ENCODE data around the gene PLP2.
A peak's percentile ranks its signal among the peaks of the same experiment; 100 is the strongest.

The PLP2 gene

GRCh38 chrX:49188468-49189076 is 16.9 kb downstream of the PLP2 start:
- no peak overlapping the region for H3K4me3 ChIP-seq (ENCODE audit: low read length)
- no peak for TF ChIP-seq ZNF274 (IDR thresholded peaks at IDR 0.05; ENCODE audit: low read depth, low read length)

DNA sequence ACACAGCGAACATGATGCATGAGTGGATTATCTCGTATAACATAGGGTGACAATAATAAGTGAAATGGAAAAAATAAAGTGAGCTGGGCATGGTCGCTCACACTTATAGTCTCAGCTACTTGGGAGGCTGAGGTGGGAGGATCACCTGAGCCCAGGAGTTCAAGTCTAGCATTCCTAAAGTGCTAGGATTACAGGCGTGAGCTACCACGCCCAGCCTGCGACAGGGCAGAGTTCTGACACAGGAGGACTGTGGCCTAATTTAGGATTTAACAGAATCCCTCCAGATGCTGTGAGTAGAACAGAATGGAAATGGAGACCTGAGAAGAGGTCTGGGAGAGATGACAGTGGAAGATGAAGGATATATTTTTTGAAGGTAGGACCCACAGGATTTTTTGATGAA is 17.9 kb downstream of the PLP2 start:
- TF ChIP-seq ZNF274 (IDR thresholded peaks at IDR 0.05; ENCODE audit: low read depth, low read length) = no peak
- peak overlapping the region; percentile 56; the same call in 1 of the 2 replicates for H3K4me3 ChIP-seq (ENCODE audit: low read length)

DNA sequence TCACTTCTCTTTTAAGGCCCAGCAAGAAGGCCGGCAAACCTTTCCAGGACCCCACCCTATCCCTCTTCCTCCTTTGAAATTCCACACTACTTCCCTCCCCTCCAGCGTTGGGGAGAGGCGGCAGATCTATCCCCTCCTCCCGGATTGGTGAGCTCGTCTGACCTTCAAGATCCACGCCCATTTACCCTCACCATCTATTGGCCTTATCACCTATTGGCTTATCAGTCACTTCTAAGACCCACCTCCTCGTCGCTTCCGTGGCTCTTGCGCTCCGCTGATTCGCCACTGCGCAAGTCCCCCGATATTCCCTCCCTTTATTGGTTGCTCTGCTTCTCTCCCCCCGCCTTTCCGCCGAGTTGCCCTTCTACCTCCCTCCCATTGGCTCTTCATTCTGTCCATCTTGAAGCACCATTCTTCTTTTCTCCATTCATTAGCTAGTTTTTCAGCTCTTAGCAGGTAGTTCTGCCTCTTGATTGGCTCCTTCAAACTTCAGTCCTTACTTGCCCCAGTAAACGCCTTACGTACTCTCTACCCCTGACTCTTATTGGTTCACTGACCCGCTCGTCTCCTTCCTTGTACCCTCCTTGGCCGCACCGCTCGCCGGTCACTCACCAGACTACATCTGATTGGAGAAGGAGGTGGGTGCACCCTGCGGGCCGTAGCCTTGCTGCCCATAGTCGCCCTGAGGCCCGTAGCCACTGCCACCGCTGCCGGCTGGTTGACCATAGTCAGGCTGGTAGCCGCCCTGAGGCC is 19.3 kb downstream of the PLP2 start:
- no peak for TF ChIP-seq ZNF274 (IDR thresholded peaks at IDR 0.05; ENCODE audit: low read depth, low read length)
- H3K4me3 ChIP-seq (ENCODE audit: low read length) = peak overlapping the region; percentile 61

GRCh38 chrX:49191574-49192011 is 19.9 kb downstream of the PLP2 start:
- peak overlapping the region; percentile 61 for H3K4me3 ChIP-seq (ENCODE audit: low read length)
- TF ChIP-seq ZNF274 (IDR thresholded peaks at IDR 0.05; ENCODE audit: low read depth, low read length) = no peak

DNA sequence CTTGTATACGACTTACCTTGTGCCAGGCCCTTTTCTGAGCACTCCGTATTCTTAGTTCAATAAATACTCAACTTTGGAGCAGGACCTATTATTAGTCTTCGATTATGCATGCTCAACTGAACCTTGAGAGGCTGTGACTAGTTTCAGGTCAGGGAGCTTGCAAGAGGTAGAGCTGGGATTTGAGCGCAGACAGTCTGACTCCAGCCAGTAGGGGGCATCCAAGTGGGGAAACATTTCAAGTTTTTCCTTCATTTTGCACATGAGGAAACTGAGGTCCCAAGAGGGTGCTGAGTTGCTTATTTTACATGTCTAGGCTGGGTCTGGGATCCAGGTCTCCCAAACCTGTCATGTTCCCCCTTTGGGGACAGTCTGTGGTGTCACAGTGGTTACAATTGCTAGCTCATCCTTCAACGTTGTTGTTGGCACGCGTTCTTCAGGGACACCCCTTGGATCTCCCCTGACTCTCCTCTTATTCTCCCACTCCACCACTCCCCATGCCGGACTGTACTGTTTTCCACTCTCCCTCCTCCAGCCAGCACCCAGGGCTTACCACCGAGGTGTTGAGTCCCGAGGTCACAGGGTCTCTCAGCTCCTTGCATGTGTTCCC is 21.1 kb downstream of the PLP2 start:
- H3K4me3 ChIP-seq (ENCODE audit: low read length) = no peak overlapping the region
- no peak for TF ChIP-seq ZNF274 (IDR thresholded peaks at IDR 0.05; ENCODE audit: low read depth, low read length)

- TF ChIP-seq ZNF274 (IDR thresholded peaks at IDR 0.05; ENCODE audit: low read depth, low read length) = no peak
- no peak overlapping the region for H3K4me3 ChIP-seq (ENCODE audit: low read length)
Measured at GRCh38 chrX:49193542-49193964, 21.9 kb downstream of the PLP2 start.

DNA sequence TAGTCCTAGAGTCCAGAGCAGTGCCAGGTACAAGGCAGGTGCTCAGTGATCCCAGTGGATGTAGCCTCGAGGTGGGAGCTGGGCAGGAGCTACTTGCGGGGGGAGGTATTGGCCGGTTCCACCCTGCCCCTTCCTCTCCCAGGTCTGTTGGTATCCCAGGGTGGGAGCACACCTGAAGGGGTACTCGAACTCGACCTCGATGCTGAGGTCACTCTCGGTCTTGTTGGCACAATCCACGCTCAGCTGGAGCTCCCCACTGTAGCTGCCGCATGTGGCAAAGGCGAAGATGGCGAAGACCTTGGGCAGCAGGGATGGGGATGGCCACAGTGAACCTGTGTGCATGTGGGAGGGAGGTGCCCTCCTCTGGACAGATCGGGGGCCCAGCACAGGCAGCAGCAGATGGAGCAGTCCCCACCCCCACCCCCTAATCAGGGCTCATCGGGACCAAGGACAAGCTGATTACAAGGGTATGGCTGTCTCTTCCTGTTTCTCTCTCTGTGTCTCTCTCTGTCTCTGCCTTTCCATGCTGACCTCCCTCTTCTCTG is 25.9 kb downstream of the PLP2 start:
- no peak for TF ChIP-seq ZNF274 (IDR thresholded peaks at IDR 0.05; ENCODE audit: low read depth, low read length)
- no peak overlapping the region for H3K4me3 ChIP-seq (ENCODE audit: low read length)

DNA sequence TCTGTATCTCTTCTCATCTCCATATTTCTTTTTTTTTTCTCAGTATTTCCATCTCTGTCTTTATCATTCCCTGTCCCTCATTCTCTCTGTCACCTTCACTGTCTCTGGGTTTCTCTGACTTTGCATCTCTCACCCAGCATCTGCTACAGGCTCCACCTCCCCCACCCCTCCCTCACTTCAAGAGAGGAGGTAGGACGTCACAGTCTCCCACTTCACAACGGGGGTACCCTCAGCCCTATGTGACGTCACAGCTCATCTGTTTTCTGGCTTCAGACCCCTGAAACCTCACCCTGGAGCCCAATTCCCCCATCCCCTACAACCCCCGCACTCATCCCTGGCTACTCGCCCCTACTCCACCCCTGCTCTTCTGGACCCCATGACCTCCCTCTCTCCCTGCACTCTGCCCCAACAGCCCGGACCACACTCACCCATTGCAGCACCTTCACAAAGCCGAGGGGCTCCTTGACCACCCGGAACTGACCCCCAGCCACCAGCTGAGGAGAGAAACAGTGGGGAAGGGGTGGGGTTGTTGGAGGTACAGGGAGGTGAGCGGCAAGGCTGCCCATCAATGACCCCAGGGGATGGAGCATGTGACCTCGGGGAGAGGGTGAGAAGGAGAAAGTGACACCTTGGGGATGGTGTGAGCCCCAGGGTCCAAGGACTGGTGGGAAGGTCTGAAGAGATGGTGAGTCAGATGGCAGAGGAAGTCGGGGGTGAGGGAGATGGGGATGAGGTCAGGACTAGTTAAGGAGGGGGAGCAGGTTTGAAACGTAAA is 27.0 kb downstream of the PLP2 start:
- no peak overlapping the region for H3K4me3 ChIP-seq (ENCODE audit: low read length)
- TF ChIP-seq ZNF274 (IDR thresholded peaks at IDR 0.05; ENCODE audit: low read depth, low read length) = no peak

DNA sequence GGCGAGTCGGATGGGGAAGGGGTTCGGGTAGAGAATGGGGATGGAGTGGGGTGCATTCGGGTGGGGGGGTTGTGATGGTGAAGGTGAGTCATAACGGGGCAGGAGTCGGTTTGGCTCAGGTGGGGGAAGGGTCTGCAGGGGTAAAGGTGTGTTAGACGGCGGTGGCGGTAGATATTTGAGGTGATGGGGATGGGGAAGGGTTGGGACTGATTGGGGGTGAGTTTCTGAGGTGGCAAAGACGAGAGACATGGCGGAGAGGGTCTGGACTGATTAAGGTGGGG is 27.6 kb downstream of the PLP2 start:
- no peak overlapping the region for H3K4me3 ChIP-seq (ENCODE audit: low read length)
- no peak for TF ChIP-seq ZNF274 (IDR thresholded peaks at IDR 0.05; ENCODE audit: low read depth, low read length)

DNA sequence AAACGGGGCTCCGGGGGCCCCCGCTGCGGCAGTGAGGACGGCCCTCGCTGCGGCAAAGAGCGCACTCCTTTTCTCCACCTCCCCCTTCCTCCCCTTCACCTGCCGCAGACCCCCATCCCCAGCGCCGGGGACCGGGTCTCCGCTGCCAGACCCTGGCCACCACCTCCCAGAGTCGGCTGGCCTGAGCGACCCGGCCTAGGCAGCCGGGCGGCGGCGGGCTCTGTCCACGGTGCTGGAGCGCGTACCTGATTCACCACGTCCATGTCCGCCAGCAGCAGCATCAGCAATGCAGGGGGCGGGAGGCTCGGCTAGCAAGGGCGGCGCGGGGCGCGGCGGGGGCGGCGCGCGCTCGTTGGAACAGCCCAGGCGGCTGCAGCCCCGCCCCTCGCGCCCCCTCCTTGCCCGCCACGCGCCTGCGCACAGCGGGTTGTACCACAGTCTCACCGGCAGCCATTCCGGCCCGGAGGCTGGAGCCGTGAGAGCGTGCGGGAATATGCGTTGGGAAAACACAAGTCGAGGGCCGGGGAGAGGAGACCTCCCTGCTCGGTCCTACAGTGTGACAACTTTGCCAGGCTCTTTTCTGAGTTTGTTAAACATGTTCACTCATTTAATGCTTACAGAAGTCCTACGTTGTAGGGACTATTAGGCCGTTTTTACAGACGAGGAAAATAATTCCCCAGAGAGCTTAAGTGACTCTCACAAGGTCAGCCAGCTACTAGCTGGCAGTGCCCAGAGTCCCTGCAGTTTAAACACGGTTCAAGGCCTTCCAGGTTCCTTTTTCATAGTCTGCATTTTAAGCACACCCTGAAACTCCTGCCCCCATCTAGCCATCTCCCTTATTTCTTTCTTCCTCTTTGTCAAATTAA is 28.4 kb downstream of the PLP2 start, which contains the start of gene SYP:
SYP (minus strand) TSS at position 288 of the 866 bp plus-strand sequence; CDS start at position 281, 7 bp downstream.
- H3K4me3 ChIP-seq (ENCODE audit: low read length) = peak within 1 kb of the TSS; percentile 7; the same call in 1 of the 2 replicates
- no peak for TF ChIP-seq ZNF274 (IDR thresholded peaks at IDR 0.05; ENCODE audit: low read depth, low read length)

DNA sequence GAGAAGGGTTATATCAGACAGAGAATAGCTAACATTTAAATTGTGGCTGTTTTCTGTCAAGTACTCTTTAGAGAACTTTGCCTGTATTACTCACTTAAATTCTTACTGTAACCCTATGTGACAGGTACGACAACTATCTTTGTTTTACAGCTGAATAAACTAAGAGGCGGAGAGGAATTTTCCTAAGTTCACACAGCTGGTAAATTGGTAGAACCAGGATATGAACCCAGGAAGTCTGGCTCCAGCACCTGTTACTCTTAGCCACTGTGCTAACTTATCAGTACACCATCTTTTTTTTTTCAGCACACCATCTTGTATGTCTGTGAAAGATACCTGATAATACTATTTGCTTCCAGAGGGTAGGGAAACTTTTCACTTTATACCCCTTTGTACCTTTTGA is 30.3 kb downstream of the PLP2 start:
- no peak overlapping the region for H3K4me3 ChIP-seq (ENCODE audit: low read length)
- no peak for TF ChIP-seq ZNF274 (IDR thresholded peaks at IDR 0.05; ENCODE audit: low read depth, low read length)

- no peak overlapping the region for H3K4me3 ChIP-seq (ENCODE audit: low read length)
- no peak for TF ChIP-seq ZNF274 (IDR thresholded peaks at IDR 0.05; ENCODE audit: low read depth, low read length)
Measured at GRCh38 chrX:49203536-49203935, 31.8 kb downstream of the PLP2 start.

- no peak for TF ChIP-seq ZNF274 (IDR thresholded peaks at IDR 0.05; ENCODE audit: low read depth, low read length)
- no peak overlapping the region for H3K4me3 ChIP-seq (ENCODE audit: low read length)
Measured at GRCh38 chrX:49204017-49204416, 32.3 kb downstream of the PLP2 start.
